MCF 10A (cell line): ENCODE measurements around the gene SLC6A12. TPM values are rescaled to one million over a fixed set of nuclear protein-coding genes. Genes with fewer than 3 reads are reported as not detected.

Experiments used
- BruUV-seq: library from RNA; stranded (reverse); fragments of 400-500 nt; replicated peaks from 2 replicates; lab custom pipeline; 2021; lab: Mats Ljungman, UMichigan
- CTCF ChIA-PET: fragments of 300-600 bp; sonication (Branson Sonifier 250); formaldehyde crosslinking; extraction: SDS; loops from one replicate; lab custom pipeline; 2021; ENCODE audit warnings: antibody characterized with exemption, inconsistent platforms; lab: Yijun Ruan, JAX
- POLR2A ChIA-PET: fragments of 300-600, 350-650 bp; sonication (Branson Sonifier 250); formaldehyde crosslinking; extraction: SDS; loops from one replicate; lab custom pipeline; 2020; ENCODE audit warnings: antibody characterized with exemption, inconsistent platforms; lab: Yijun Ruan, JAX
- DNase-seq: peaks from one replicate; pipeline ENCODE4 v3.0.0-alpha.2; 2018; ENCODE audit not compliant: unreplicated experiment
- H3K27ac Mint-ChIP-seq: one replicate; pipeline ENCODE4 v1.8.0; 2022; ENCODE audit warnings: mild to moderate bottlenecking, low read depth, mixed read lengths; ENCODE audit not compliant: unreplicated experiment
- H3K27me3 Mint-ChIP-seq: one replicate; pipeline ENCODE4 v1.8.0; 2022; ENCODE audit warnings: mixed read lengths; ENCODE audit not compliant: insufficient read depth, unreplicated experiment
- H3K36me3 Mint-ChIP-seq: one replicate; pipeline ENCODE4 v1.8.0; 2022; ENCODE audit warnings: mild to moderate bottlenecking, moderate library complexity, mixed read lengths; ENCODE audit not compliant: insufficient read depth, unreplicated experiment
- H3K4me1 Mint-ChIP-seq: one replicate; pipeline ENCODE4 v1.8.0; 2022; ENCODE audit warnings: mixed read lengths; ENCODE audit not compliant: insufficient read depth, unreplicated experiment
- H3K4me3 Mint-ChIP-seq: one replicate; pipeline ENCODE4 v1.8.0; 2022; ENCODE audit warnings: mild to moderate bottlenecking, moderate library complexity, mixed read lengths; ENCODE audit not compliant: unreplicated experiment
- H3K9me3 Mint-ChIP-seq: one replicate; pipeline ENCODE4 v1.8.0; 2022; ENCODE audit warnings: mixed read lengths; ENCODE audit not compliant: unreplicated experiment
- intact Hi-C: fragments of 100-400 bp; cut with micrococcal nuclease; formaldehyde crosslinking; loops from 2 replicates; pipeline ENCODE4 v1.14.1; 2022
- total RNA-seq: library from RNA; stranded (reverse); gene quantifications from 2 replicates; pipeline ENCODE4 v1.2.3, GENCODE V29; 2022
- TF ChIP-seq, protein P1 (sequence below): fragments of 200-600 bp; IDR thresholded peaks from one replicate; pipeline ENCODE4 v1.8.0; 2022; ENCODE audit warnings: antibody characterized with exemption, mild to moderate bottlenecking; ENCODE audit not compliant: unreplicated experiment

The SLC6A12 gene
- total RNA-seq, 1 experiment from 2014 or later = not detected

DNA sequence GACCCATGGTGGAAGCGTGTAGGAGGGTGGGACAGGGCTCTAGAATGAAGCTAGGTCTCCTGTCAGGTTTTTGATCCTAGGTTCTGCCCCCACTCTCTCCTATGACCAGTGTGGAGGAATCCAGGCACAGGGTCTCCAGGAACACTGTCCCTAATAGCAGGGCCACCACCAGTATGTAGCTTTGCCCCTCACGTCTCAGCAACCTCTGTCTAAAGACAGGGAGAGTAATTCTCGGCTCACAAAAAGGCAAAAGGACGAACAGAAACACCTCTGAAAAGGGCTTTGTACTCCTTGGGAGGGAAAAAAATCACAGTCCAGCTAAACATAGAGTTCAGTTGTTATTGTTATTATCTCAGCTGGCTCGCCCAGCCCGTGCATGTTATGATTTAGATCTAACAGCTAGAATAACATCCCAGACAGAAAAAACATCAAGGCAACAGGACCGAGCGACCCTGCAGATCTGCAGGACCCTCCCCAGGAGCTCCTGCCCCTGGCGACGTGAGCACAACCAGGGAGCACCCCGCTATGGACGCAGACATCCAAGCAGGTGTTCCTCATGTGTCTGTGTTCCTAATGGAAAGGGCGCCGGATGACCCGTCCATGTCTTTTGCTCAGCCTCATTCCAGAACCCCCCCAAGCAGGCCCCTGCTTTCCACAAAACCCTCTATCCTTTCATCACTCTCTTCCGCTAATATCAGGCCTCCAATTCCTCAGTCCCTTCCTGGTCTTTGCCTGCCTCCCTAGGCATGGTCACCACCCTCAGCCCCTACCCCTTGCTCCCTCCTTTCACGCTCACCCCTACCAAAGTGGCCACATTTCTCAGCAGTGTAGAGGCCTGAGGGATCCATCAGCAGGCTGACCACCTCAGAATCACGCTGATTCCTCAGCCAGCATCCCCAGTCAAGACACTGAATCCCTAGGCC lies 14.2 kb upstream of the SLC6A12 start:
- TF ChIP-seq, protein P1, sequence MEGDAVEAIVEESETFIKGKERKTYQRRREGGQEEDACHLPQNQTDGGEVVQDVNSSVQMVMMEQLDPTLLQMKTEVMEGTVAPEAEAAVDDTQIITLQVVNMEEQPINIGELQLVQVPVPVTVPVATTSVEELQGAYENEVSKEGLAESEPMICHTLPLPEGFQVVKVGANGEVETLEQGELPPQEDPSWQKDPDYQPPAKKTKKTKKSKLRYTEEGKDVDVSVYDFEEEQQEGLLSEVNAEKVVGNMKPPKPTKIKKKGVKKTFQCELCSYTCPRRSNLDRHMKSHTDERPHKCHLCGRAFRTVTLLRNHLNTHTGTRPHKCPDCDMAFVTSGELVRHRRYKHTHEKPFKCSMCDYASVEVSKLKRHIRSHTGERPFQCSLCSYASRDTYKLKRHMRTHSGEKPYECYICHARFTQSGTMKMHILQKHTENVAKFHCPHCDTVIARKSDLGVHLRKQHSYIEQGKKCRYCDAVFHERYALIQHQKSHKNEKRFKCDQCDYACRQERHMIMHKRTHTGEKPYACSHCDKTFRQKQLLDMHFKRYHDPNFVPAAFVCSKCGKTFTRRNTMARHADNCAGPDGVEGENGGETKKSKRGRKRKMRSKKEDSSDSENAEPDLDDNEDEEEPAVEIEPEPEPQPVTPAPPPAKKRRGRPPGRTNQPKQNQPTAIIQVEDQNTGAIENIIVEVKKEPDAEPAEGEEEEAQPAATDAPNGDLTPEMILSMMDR = no peak
- ChIA-PET POLR2A (no interaction called here), CTCF (interaction anchor here (0.5 to 2.4 kb wide), 2 partner anchors 8 to 65 kb away, joined by 3 to 9 read pairs; no protein-coding TSS in a partner anchor)
- no peak overlapping the region for H3K27ac Mint-ChIP-seq
- no peak for DNase-seq
- BruUV-seq = no TSS peak
- no peaks in the 10 kb centered on the region for H3K9me3 Mint-ChIP-seq
- H3K4me3 Mint-ChIP-seq = no peak overlapping the region
- no peaks in the 10 kb centered on the region for H3K4me1 Mint-ChIP-seq
- peaks cover 65% of the 10 kb centered on the region for H3K27me3 Mint-ChIP-seq
- intact Hi-C loops = no loop called here
- H3K36me3 Mint-ChIP-seq = no peaks in the 10 kb centered on the region

- H3K27ac Mint-ChIP-seq = no peak overlapping the region
- CTCF ChIA-PET = no interaction called here
- POLR2A ChIA-PET = no interaction called here
- H3K36me3 Mint-ChIP-seq = no peaks in the 10 kb centered on the region
- H3K4me3 Mint-ChIP-seq = no peak overlapping the region
- no peaks in the 10 kb centered on the region for H3K4me1 Mint-ChIP-seq
- peaks cover 61% of the 10 kb centered on the region for H3K27me3 Mint-ChIP-seq
- H3K9me3 Mint-ChIP-seq = no peaks in the 10 kb centered on the region
- no peak for DNase-seq
- BruUV-seq = no TSS peak
- intact Hi-C loops = no loop called here
- TF ChIP-seq, protein P1 = no peak
Measured at GRCh38 chr12:227286-227915, 13.4 kb upstream of the SLC6A12 start.

GRCh38 chr12:226401-226800 lies 12.4 kb upstream of the SLC6A12 start:
- Mint-ChIP-seq H3K4me1 (no peaks in the 10 kb centered on the region), H3K27ac (no peak overlapping the region), H3K36me3 (no peaks in the 10 kb centered on the region), H3K9me3 (no peaks in the 10 kb centered on the region), H3K27me3 (peaks cover 64% of the 10 kb centered on the region), H3K4me3 (no peak overlapping the region)
- TF ChIP-seq, protein P1 = no peak
- ChIA-PET POLR2A (no interaction called here), CTCF (no interaction called here)
- no TSS peak for BruUV-seq
- intact Hi-C loops = no loop called here
- no peak for DNase-seq

DNA sequence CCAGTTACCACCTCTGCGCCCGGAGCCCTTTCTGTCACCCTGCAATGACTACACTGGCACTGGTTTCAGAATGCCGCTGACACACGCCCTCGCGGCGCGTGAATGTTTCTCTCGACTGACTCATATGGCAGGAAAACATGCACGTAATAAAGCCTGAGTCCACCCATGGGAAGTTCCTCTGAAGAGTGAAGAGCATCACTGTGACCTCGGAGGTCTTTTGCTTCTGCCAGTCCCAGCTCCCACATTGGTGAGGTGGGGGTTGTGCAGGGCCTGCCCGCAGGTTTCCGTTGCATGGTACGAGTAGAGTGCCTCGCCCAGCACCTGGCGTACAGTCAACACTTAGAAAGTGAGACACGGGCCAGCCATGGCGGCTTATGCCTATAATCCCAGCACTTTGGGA lies 11.1 kb upstream of the SLC6A12 start:
- Mint-ChIP-seq H3K4me3 (no peak overlapping the region), H3K36me3 (no peaks in the 10 kb centered on the region), H3K27me3 (peaks cover 61% of the 10 kb centered on the region), H3K4me1 (no peaks in the 10 kb centered on the region), H3K27ac (no peak overlapping the region), H3K9me3 (no peaks in the 10 kb centered on the region)
- ChIA-PET POLR2A (no interaction called here), CTCF (no interaction called here)
- TF ChIP-seq, protein P1 = no peak
- BruUV-seq = no TSS peak
- intact Hi-C loops = no loop called here
- no peak for DNase-seq
